GM18505 (cell line): ENCODE results near the gene FBXO17.

Source experiments
- ATAC-seq: cut with Tn5 transposase; IDR thresholded peaks from one replicate; pipeline ENCODE4 v1.9.1; 2021; ENCODE audit not compliant: unreplicated experiment
- POLR2A ChIP-seq: IDR thresholded peaks from 4 replicates; pipeline ENCODE4 v1.6.1; 2011; ENCODE audit warnings: borderline replicate concordance; ENCODE audit not compliant: insufficient read depth, insufficient read length; ENCODE audit errors: extremely low read depth

The FBXO17 gene

DNA sequence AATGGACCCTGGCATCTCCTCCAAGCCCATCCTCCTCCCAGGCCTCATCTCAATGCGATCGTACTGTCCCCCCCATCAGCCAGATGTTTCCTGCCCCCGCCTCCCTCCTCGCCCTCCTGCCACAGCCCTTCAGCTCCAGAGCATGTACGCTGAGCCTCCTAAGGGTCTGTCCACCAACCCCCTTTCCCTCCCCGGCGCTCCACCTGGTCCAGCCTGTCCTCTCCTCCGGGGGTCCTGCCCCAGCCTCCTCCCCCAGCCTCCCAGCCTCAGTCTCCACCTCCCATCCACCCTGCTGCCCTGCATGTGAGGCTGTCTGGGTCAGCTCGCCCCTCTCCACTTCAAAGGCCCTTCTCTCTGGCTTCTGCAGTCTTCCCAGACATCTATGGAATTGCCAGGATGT, 80.6 kb downstream of the FBXO17 start:
- no peak for TF ChIP-seq POLR2A
- ATAC-seq, result no peak

DNA sequence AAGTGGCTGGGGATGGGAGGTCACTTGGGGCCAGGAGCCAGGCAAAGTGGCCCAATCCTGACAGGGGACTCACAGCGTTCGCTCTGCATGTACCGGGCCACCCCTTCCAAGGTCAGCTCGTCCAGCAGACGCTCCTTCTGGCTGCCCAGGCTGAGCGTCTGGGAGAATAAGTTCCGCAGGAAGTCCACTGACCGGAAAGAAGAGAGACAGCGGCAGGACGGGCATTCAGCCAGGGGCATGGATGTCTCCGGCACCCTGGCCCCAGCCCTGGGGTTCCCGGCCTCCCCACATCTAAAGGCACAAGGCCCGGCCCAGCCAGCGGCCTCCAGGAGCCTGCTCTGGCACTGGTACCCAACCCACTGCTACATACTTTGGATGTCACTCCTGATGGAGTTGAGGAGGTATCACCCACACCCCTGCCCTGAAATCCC, 82.2 kb downstream of the FBXO17 start:
- TF ChIP-seq POLR2A, result no peak
- ATAC-seq, result no peak

DNA sequence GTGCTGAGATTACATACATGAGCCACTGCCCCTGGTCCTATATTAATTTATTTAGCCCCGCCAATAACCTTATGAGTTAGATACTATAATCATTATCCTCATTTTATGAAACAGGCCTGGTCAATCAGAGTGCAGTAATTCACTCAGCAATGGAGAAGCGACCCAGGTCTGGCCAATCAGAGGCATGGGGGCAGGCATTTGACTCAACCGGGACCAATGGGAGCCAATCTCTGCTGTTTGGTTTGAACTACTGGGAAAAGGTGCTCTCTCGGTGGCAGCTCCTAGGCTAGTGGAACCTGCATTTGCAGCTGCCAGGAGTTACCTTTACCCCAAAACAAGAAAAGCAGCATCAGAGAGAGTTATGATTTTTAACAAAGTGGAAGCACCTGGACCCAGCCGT, 82.7 kb downstream of the FBXO17 start:
- no peak for TF ChIP-seq POLR2A
- no peak for ATAC-seq

DNA sequence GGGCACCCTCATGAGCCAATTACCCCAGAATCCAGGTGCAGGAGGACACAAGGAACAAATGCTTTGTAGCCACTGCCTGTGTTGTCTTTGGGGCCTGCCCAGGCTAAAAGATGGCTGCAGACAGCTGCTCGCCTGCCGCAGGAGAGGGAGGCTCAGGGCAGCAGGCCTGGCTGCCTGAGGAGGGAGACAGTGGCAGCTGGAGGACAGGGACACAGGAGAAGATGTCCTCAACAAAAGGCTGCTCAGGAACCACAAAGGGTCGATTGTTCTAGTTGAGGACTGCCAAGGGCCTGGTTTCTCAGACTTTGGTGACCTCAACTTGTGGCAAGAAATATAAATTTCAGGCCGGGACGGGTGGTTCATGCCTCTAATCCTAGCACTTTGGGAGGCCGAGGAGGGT, 83.8 kb downstream of the FBXO17 start:
- no peak for TF ChIP-seq POLR2A
- no peak for ATAC-seq
